SKM-1 treated with dmso at 0.1 percent for 144 hours (cell line): ENCODE results near the gene SOX15.
A peak's percentile ranks its signal among the peaks of the same experiment; 100 is the strongest.
"Not testable (repeated sequence)": the region's sequence is repeated elsewhere in the genome, so short reads cannot be mapped to it uniquely, and the experiment has no call there.

Experiments used
- DNase-seq: peaks from one replicate; lab custom pipeline; 2025; ENCODE audit not compliant: unreplicated experiment; lab: John Stamatoyannopoulos, UW

SOX15 gene

GRCh38 chr17:7611635-7612293 lies 21.9 kb upstream of the SOX15 start:
- DNase-seq = no peak

- no peak for DNase-seq
Observed at GRCh38 chr17:7610641-7611040, 20.7 kb upstream of the SOX15 start.

GRCh38 chr17:7606280-7606679 lies 16.4 kb upstream of the SOX15 start:
- DNase-seq = no peak

- not testable (repeated sequence) for DNase-seq
Observed at GRCh38 chr17:7597561-7597960, 7.7 kb upstream of the SOX15 start.

GRCh38 chr17:7593296-7593695 lies 3.4 kb upstream of the SOX15 start:
- DNase-seq = no peak

- DNase-seq = no peak
Observed at GRCh38 chr17:7592422-7593021, 2.6 kb upstream of the SOX15 start.

GRCh38 chr17:7591596-7591995 lies 1.7 kb upstream of the SOX15 start:
- no peak for DNase-seq

GRCh38 chr17:7590743-7591142 lies 849 bp upstream of the SOX15 start:
- no peak for DNase-seq

GRCh38 chr17:7589204-7589868 lies 558 bp downstream of the SOX15 start:
- DNase-seq = no peak

GRCh38 chr17:7588553-7589203 lies 1.2 kb downstream of the SOX15 start:
- DNase-seq = no peak

GRCh38 chr17:7587420-7588151 lies 2.3 kb downstream of the SOX15 start:
- no peak for DNase-seq

- DNase-seq = no peak
Observed at GRCh38 chr17:7586673-7587419, 3.0 kb downstream of the SOX15 start.

- peak; percentile 79 for DNase-seq
Observed at GRCh38 chr17:7583253-7584109, 6.4 kb downstream of the SOX15 start, which contains the start of gene MPDU1. MPDU1 (plus strand) TSS chr17:7583852; CDS start chr17:7583863, 11 bp downstream.

GRCh38 chr17:7582396-7583252 lies 7.3 kb downstream of the SOX15 start:
- no peak for DNase-seq

- no peak for DNase-seq
Observed at GRCh38 chr17:7580604-7581575, 9.0 kb downstream of the SOX15 start.

GRCh38 chr17:7579834-7580603 lies 9.9 kb downstream of the SOX15 start:
- DNase-seq = peak; percentile 55
